B cell (primary cell): ENCODE data around the gene ANAPC10.

Experiments used
- CTCF ChIP-seq: fragments of 200-600 bp; IDR thresholded peaks from one replicate; pipeline ENCODE4 v1.8.0; 2022; ENCODE audit warnings: antibody characterized with exemption, mild to moderate bottlenecking
- EZH2 ChIP-seq: IDR thresholded peaks from 2 replicates; pipeline ENCODE4 v1.6.1; 2012; ENCODE audit warnings: borderline replicate concordance, low read depth, mild to moderate bottlenecking, moderate library complexity, low read length; ENCODE audit not compliant: insufficient read depth, poor library complexity, severe bottlenecking

- TF ChIP-seq CTCF: no peak
- TF ChIP-seq EZH2: no peak
Observed at GRCh38 chr4:145056325-145057130, 41.5 kb downstream of the ANAPC10 start.
